HG02938 (cell line): Measurements from ENCODE around the gene PPFIA4.
"Not testable (repeated sequence)": the region's sequence is repeated elsewhere in the genome, so short reads cannot be mapped to it uniquely, and the experiment has no call there.

Experiments
- ATAC-seq: cut with Tn5 transposase; IDR thresholded peaks from one replicate; pipeline ENCODE4 v1.9.1; 2021; ENCODE audit warnings: mild to moderate bottlenecking, moderate library complexity; ENCODE audit not compliant: unreplicated experiment

The PPFIA4 gene

GRCh38 chr1:203011582-203011981 lies 14.7 kb upstream of the PPFIA4 start:
- ATAC-seq: no peak

GRCh38 chr1:203017061-203017460 lies 9.2 kb upstream of the PPFIA4 start:
- ATAC-seq: no peak

GRCh38 chr1:203017692-203018091 lies 8.6 kb upstream of the PPFIA4 start:
- ATAC-seq: no peak

GRCh38 chr1:203022855-203023254 lies 3.4 kb upstream of the PPFIA4 start:
- not testable (repeated sequence) for ATAC-seq

GRCh38 chr1:203025686-203026030 lies 633 bp upstream of the PPFIA4 start:
- no peak for ATAC-seq

GRCh38 chr1:203026666-203027663 lies 674 bp downstream of the PPFIA4 start:
- ATAC-seq: no peak

- ATAC-seq: no peak
Observed at GRCh38 chr1:203028067-203028783, 1.9 kb downstream of the PPFIA4 start.

- no peak for ATAC-seq
Observed at GRCh38 chr1:203028784-203029553, 2.7 kb downstream of the PPFIA4 start.

GRCh38 chr1:203031467-203031866 lies 5.2 kb downstream of the PPFIA4 start:
- no peak for ATAC-seq

- ATAC-seq: no peak
Observed at GRCh38 chr1:203033287-203033686, 7.0 kb downstream of the PPFIA4 start.

GRCh38 chr1:203033917-203034316 lies 7.6 kb downstream of the PPFIA4 start:
- no peak for ATAC-seq

GRCh38 chr1:203034422-203035110 lies 8.3 kb downstream of the PPFIA4 start:
- no peak for ATAC-seq

- no peak for ATAC-seq
Observed at GRCh38 chr1:203035111-203036000, 9.1 kb downstream of the PPFIA4 start.

- ATAC-seq: no peak
Observed at GRCh38 chr1:203036135-203036534, 9.8 kb downstream of the PPFIA4 start.

GRCh38 chr1:203036537-203036936 lies 10.2 kb downstream of the PPFIA4 start:
- ATAC-seq: no peak

- no peak for ATAC-seq
Observed at GRCh38 chr1:203037509-203038190, 11.4 kb downstream of the PPFIA4 start.

- no peak for ATAC-seq
Observed at GRCh38 chr1:203038217-203038741, 12.0 kb downstream of the PPFIA4 start.

- no peak for ATAC-seq
Observed at GRCh38 chr1:203038891-203039608, 12.8 kb downstream of the PPFIA4 start.
